H7 (cell line): Measurements from ENCODE around the gene POC1B. TPM values are rescaled to one million over a fixed set of nuclear protein-coding genes. Genes with fewer than 3 reads are reported as not detected.

Experiments used
- DNase-seq: peaks from one replicate; pipeline ENCODE4 v3.0.0; 2012
- H3K27me3 ChIP-seq: 2 replicates; pipeline ENCODE4 v1.6.0; 2011; ENCODE audit warnings: mild to moderate bottlenecking, low read length; ENCODE audit not compliant: control insufficient read depth, insufficient read depth
- H3K36me3 ChIP-seq: replicated peaks from 2 replicates; pipeline ENCODE4 v1.5.1; 2011; ENCODE audit warnings: low read length; ENCODE audit not compliant: control insufficient read depth, insufficient read depth
- H3K4me3 ChIP-seq: 2 replicates; pipeline ENCODE4 v1.5.1; 2011; ENCODE audit warnings: low read depth, mild to moderate bottlenecking, control low read depth, low read length, moderate library complexity; ENCODE audit not compliant: insufficient read depth
- total RNA-seq: library from RNA; depleted of rRNA; stranded (reverse); fragments of >200 nt; shearing (Covaris generic); gene quantifications from 2 replicates; pipeline ENCODE4 v1.2.3, GENCODE V29; 2014; rRNA removed

POC1B gene
- total RNA-seq, 1 experiment from 2014 or later, result 22.6 TPM

- no peak for DNase-seq
- H3K27me3 ChIP-seq, result no peaks in the 10 kb centered on the region
- no peak overlapping the region for H3K4me3 ChIP-seq
- H3K36me3 ChIP-seq, result no peaks in the 10 kb centered on the region
Observed at GRCh38 chr12:89370421-89370831, 155.4 kb downstream of the POC1B start.

Other genes starting within 250 kb of the POC1B start
- gene DUSP6, start 173.5 kb downstream of the POC1B start, total RNA-seq, result 106 and 112 TPM in 2 replicates
- 1.7 and 2.1 TPM in 2 replicates for gene GALNT4, start 1.3 kb downstream of the POC1B start, total RNA-seq
- gene ATP2B1, start 182.8 kb upstream of the POC1B start, total RNA-seq, result 20.6 and 22.2 TPM in 2 replicates